ENCODE data around the gene DMD. TPM values are rescaled to one million over a fixed set of nuclear protein-coding genes. Genes with fewer than 3 reads are reported as not detected.

Gene DMD
- total RNA-seq, 4 donors from 2014 or later: 18.7 to 69.5 (median 38.5) TPM

DNA sequence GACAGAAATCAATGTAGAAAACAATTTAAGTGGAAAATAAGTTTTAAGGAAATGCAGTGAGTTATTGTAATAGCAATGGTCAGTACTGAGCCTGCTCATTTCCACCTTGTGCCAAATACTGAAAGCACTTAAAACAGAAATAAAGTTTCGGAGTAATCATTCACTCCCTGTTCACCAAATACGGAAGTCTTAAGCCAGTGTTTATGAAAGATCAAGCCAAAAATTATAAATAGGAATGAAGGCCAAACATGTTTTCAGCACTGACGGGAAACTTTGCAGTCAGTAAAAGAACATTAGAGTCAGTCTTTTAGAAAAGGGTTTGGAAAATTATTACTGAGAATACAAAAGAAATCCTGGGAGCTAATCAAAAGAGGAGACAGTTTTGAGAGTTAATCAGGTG, 178.6 kb downstream of the DMD start:
- DNase-seq (ENCODE audit: low spot score in 2 of 2): no peak

DNA sequence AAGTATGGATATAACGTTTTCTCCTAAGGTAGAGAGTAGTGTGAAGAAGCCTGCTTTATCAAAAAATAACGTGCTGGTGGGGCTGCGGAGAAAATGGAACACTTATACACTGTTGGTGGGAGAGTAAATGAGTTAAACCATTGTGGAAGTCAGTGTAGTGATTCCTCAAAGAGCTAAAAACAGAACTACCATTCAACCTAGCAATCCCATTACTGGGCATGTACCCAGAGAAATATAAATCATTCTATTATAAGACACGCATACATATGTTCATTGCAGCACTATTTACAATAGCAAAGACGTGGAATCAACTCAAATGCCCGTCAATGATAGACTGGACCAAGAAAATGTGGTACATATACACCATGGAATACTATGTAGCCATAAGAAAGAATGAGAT, 196.4 kb downstream of the DMD start:
- H3K27ac ChIP-seq: no peak overlapping the region
- no peak overlapping the region for H3K4me3 ChIP-seq
- WGBS: 78% methylated on average over 6 of the region's 6 CpGs
- no peaks in the 10 kb centered on the region for H3K27me3 ChIP-seq
- H3K9me3 ChIP-seq: no peaks in the 10 kb centered on the region
- no peaks in the 10 kb centered on the region for H3K4me1 ChIP-seq
- H3K36me3 ChIP-seq: no peaks in the 10 kb centered on the region
- TF ChIP-seq POLR2A (IDR thresholded peaks at IDR 0.05): no peak
- no peak for TF ChIP-seq EP300 (IDR thresholded peaks at IDR 0.05)
- TF ChIP-seq, protein P1, sequence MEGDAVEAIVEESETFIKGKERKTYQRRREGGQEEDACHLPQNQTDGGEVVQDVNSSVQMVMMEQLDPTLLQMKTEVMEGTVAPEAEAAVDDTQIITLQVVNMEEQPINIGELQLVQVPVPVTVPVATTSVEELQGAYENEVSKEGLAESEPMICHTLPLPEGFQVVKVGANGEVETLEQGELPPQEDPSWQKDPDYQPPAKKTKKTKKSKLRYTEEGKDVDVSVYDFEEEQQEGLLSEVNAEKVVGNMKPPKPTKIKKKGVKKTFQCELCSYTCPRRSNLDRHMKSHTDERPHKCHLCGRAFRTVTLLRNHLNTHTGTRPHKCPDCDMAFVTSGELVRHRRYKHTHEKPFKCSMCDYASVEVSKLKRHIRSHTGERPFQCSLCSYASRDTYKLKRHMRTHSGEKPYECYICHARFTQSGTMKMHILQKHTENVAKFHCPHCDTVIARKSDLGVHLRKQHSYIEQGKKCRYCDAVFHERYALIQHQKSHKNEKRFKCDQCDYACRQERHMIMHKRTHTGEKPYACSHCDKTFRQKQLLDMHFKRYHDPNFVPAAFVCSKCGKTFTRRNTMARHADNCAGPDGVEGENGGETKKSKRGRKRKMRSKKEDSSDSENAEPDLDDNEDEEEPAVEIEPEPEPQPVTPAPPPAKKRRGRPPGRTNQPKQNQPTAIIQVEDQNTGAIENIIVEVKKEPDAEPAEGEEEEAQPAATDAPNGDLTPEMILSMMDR (IDR thresholded peaks at IDR 0.05): no peak
- TF ChIP-seq POLR2AphosphoS5 (IDR thresholded peaks at IDR 0.05): no peak
- DNase-seq (ENCODE audit: low spot score in 2 of 2): no peak

More for the DNA sequence above, 178.6 kb downstream of the DMD start:
- Histone ChIP-seq H3K27ac (no peak overlapping the region), H3K4me1 (no peaks in the 10 kb centered on the region), H3K4me3 (no peak overlapping the region), H3K9me3 (no peaks in the 10 kb centered on the region), H3K27me3 (no peaks in the 10 kb centered on the region), H3K36me3 (no peaks in the 10 kb centered on the region)
- 61% methylated on average over 3 of the region's 3 CpGs for whole genome bisulfite sequencing
- TF ChIP-seq POLR2A (IDR thresholded peaks at IDR 0.05): no peak
- TF ChIP-seq, protein P1 (IDR thresholded peaks at IDR 0.05): no peak
- no peak for TF ChIP-seq POLR2AphosphoS5 (IDR thresholded peaks at IDR 0.05)
- TF ChIP-seq EP300 (IDR thresholded peaks at IDR 0.05): no peak

DNA sequence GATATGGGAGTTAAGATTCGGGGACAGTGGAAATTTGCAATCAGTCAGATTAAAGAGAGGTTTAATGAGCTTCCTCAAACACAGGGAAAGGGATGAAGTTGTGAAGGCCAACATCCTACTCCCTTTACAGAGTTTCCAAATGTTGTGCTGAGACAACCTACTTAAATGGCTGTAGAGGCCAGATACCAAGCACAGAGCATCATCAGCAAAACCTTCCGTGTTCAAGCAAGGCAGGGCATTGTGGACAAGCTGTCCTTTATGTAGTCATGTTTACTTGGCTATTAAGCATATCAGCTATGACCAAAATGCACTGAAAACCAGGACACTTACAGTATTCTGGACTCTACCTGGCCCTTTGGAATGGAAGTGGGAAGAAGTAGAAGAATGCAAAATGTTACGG, 197.3 kb downstream of the DMD start:
- Histone ChIP-seq H3K9me3 (no peaks in the 10 kb centered on the region), H3K27ac (no peak overlapping the region), H3K27me3 (no peaks in the 10 kb centered on the region), H3K4me3 (no peak overlapping the region), H3K36me3 (no peaks in the 10 kb centered on the region), H3K4me1 (no peaks in the 10 kb centered on the region)
- DNase-seq (ENCODE audit: low spot score in 2 of 2): no peak
- 86% methylated on average over 3 of the region's 3 CpGs for WGBS
- TF ChIP-seq POLR2AphosphoS5 (IDR thresholded peaks at IDR 0.05) (no peak), EP300 (IDR thresholded peaks at IDR 0.05) (no peak), POLR2A (IDR thresholded peaks at IDR 0.05) (no peak)
- TF ChIP-seq, protein P1 (IDR thresholded peaks at IDR 0.05): no peak

GRCh38 chrX:33001107-33001506, 210.2 kb downstream of the DMD start:
- DNase-seq (ENCODE audit: low spot score in 2 of 2): no peak
- Histone ChIP-seq H3K4me3 (no peak overlapping the region), H3K27me3 (no peaks in the 10 kb centered on the region), H3K4me1 (no peaks in the 10 kb centered on the region), H3K27ac (no peak overlapping the region), H3K9me3 (no peaks in the 10 kb centered on the region), H3K36me3 (no peaks in the 10 kb centered on the region)
- TF ChIP-seq POLR2A (IDR thresholded peaks at IDR 0.05) (no peak), POLR2AphosphoS5 (IDR thresholded peaks at IDR 0.05) (no peak), EP300 (IDR thresholded peaks at IDR 0.05) (no peak)
- TF ChIP-seq, protein P1 (IDR thresholded peaks at IDR 0.05): no peak

DNA sequence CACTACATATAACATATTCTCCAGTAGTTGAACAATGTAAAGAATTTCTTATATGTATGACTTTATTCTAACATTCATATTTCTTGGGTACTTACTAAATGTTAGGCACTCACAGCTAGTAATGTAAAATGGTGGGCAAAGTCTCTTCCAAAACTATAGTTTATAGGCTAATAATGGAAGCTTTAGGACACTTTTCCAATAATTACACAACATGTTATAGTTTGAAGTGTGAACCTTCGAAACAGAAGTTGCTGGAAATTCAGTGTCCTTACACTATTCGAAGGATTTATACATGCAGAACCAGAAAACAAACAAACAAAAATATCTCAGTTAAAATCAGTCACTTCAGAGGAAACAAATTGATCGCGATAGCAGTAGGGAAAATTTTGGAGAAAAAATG, 212.6 kb downstream of the DMD start:
- WGBS: 89% methylated on average over 4 of the region's 4 CpGs
- no peak overlapping the region for H3K27ac ChIP-seq
- no peaks in the 10 kb centered on the region for H3K9me3 ChIP-seq
- H3K27me3 ChIP-seq: no peaks in the 10 kb centered on the region
- no peaks in the 10 kb centered on the region for H3K36me3 ChIP-seq
- TF ChIP-seq, protein P1 (IDR thresholded peaks at IDR 0.05): no peak
- no peak for TF ChIP-seq POLR2A (IDR thresholded peaks at IDR 0.05)
- TF ChIP-seq POLR2AphosphoS5 (IDR thresholded peaks at IDR 0.05): no peak
- TF ChIP-seq EP300 (IDR thresholded peaks at IDR 0.05): no peak
- no peak for DNase-seq (ENCODE audit: low spot score in 2 of 2)
- H3K4me3 ChIP-seq: no peak overlapping the region
- H3K4me1 ChIP-seq: no peaks in the 10 kb centered on the region
